C4-2B (cell line): ENCODE measurements around the gene NEDD4.
"Not testable (repeated sequence)": the region's sequence is repeated elsewhere in the genome, so short reads cannot be mapped to it uniquely, and the experiment has no call there.

Experiments used
- ZFX ChIP-seq: fragments of 450-650 bp; IDR thresholded peaks from 2 replicates; pipeline ENCODE4 v1.6.1; 2017
- TF ChIP-seq, protein P1 (sequence below): fragments of 450-650 bp; conservative IDR thresholded peaks from 2 replicates; pipeline ENCODE4 v1.5.1; 2017; ENCODE audit warnings: mild to moderate bottlenecking

DNA sequence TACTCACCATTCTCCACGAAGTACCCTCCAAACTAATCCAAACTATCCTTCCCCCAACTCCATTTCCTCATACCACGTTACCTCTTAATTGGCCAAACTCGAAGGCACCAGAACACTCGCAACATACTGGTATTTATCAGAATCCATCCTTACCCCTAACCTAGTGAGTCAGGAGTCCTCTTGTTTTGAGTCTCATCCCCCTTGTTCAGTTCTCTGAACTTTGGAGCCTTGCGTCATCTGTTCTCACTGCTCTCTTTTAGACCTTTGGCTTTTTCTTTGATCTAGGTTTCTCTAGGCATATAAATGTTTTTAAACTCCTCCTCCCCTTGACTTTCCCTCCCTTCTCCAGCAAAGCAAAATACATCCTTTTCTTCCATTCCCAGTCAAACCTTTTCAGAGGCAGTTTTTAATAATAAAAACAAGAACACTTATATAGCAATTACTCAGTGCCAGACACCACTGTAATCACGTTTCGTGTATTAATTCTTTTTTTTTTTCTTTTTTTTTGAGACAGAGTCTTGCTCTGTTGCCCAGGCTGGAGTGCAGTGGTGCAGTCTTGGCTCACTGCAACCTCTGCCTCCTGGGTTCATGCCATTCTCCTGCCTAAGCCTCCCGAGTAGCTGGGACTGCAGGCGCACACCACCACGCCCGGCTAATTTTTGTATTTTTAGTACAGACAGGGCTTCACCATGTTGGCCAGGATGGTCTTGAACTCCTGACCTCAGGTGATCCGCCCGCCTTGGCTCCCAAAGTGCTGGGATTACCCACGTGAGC is 40.7 kb downstream of the NEDD4 start:
- TF ChIP-seq, protein P1, sequence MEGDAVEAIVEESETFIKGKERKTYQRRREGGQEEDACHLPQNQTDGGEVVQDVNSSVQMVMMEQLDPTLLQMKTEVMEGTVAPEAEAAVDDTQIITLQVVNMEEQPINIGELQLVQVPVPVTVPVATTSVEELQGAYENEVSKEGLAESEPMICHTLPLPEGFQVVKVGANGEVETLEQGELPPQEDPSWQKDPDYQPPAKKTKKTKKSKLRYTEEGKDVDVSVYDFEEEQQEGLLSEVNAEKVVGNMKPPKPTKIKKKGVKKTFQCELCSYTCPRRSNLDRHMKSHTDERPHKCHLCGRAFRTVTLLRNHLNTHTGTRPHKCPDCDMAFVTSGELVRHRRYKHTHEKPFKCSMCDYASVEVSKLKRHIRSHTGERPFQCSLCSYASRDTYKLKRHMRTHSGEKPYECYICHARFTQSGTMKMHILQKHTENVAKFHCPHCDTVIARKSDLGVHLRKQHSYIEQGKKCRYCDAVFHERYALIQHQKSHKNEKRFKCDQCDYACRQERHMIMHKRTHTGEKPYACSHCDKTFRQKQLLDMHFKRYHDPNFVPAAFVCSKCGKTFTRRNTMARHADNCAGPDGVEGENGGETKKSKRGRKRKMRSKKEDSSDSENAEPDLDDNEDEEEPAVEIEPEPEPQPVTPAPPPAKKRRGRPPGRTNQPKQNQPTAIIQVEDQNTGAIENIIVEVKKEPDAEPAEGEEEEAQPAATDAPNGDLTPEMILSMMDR, result not testable (repeated sequence)
- not testable (repeated sequence) for TF ChIP-seq ZFX
